Glutamatergic neuron (in vitro differentiated cells): ENCODE measurements around the gene TTBK1. TPM values are rescaled to one million over a fixed set of nuclear protein-coding genes. Genes with fewer than 3 reads are reported as not detected.

ENCODE experiments used
- DNase-seq: peaks from one replicate; pipeline ENCODE4 v3.0.0; 2022
- H3K27ac Mint-ChIP-seq: one replicate; pipeline ENCODE4 v1.8.0; 2020; ENCODE audit warnings: mild to moderate bottlenecking, mixed read lengths, inconsistent platforms; ENCODE audit not compliant: unreplicated experiment
- H3K27me3 Mint-ChIP-seq: one replicate; pipeline ENCODE4 v1.8.0; 2020; ENCODE audit warnings: mild to moderate bottlenecking, moderate library complexity, mixed read lengths, inconsistent platforms; ENCODE audit not compliant: unreplicated experiment
- H3K36me3 Mint-ChIP-seq: one replicate; pipeline ENCODE4 v1.8.0; 2020; ENCODE audit warnings: mild to moderate bottlenecking, mixed read lengths, inconsistent platforms; ENCODE audit not compliant: unreplicated experiment
- H3K4me1 Mint-ChIP-seq: one replicate; pipeline ENCODE4 v1.8.0; 2020; ENCODE audit warnings: mild to moderate bottlenecking, low read depth, mixed read lengths, inconsistent platforms; ENCODE audit not compliant: unreplicated experiment
- H3K4me3 Mint-ChIP-seq: one replicate; pipeline ENCODE4 v1.8.0; 2020; ENCODE audit warnings: mild to moderate bottlenecking, mixed read lengths, inconsistent platforms; ENCODE audit not compliant: unreplicated experiment
- H3K9me3 Mint-ChIP-seq: one replicate; pipeline ENCODE4 v1.8.0; 2020; ENCODE audit warnings: mild to moderate bottlenecking, moderate library complexity, mixed read lengths, inconsistent platforms; ENCODE audit not compliant: unreplicated experiment
- total RNA-seq: library from RNA; stranded (reverse); fragmentation: NEBNext Ultra II Directional; extraction: Animal tissue kit (Norgen Biotek cat#: 25700); gene quantifications from one replicate; pipeline ENCODE4 v1.2.1, GENCODE V29; 2021; ENCODE audit not compliant: unreplicated experiment
- TF ChIP-seq, protein P1 (sequence below): fragments of 200-600 bp; sonication (generic); IDR thresholded peaks from one replicate; pipeline ENCODE4 v1.5.0; 2021; ENCODE audit not compliant: partially characterized antibody, unreplicated experiment

The TTBK1 gene
- total RNA-seq, 1 donor from 2014 or later, result 47.3 TPM

DNA sequence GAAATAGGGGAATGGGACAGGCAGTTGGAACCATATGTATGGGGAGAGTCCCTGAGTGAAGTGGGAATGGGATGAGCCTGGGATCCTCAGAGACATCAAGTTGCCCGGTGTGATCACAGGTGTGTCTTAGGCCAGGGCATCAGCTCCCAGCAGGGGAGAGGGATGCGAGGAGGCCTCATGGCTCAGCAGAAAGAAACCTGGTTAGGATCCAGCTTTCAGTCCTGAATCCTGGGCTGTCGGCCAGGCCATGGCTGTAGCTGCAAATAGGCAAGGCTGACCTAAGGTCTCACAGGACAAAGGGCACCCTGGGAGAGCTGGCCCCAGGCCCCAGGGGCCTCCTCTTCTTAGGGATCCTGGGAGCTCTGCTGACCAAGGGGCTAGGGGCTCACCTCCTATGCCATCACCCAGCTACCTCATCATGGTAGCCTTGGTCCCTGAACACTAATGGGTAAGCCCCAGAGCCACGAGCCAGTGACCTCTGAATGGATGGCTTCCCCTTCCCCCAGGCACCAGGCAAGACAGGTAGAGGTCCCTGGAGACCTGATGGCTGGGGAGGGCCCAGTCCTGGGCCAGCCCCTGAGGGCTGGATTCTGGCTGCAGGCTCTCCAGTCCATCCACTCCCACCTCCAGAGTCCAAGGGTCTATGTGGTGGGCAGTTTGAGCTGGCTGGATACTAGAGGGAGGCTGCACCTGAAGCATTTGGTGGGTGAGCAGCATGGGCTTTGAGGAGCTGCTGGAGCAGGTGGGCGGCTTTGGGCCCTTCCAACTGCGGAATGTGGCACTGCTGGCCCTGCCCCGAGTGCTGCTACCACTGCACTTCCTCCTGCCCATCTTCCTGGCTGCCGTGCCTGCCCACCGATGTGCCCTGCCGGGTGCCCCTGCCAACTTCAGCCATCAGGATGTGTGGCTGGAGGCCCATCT lies 54.6 kb downstream of the TTBK1 start, which contains the start of gene SLC22A7:
Gene SLC22A7 (plus strand): TSS at position 617 of the 921 bp plus-strand sequence. CDS start 99 bp downstream, at position 716.
- Mint-ChIP-seq H3K4me3 (no peak within 1 kb of the TSS), H3K27me3 (peaks cover 7% of the 10 kb centered on the region)
- DNase-seq, result no peak

DNA sequence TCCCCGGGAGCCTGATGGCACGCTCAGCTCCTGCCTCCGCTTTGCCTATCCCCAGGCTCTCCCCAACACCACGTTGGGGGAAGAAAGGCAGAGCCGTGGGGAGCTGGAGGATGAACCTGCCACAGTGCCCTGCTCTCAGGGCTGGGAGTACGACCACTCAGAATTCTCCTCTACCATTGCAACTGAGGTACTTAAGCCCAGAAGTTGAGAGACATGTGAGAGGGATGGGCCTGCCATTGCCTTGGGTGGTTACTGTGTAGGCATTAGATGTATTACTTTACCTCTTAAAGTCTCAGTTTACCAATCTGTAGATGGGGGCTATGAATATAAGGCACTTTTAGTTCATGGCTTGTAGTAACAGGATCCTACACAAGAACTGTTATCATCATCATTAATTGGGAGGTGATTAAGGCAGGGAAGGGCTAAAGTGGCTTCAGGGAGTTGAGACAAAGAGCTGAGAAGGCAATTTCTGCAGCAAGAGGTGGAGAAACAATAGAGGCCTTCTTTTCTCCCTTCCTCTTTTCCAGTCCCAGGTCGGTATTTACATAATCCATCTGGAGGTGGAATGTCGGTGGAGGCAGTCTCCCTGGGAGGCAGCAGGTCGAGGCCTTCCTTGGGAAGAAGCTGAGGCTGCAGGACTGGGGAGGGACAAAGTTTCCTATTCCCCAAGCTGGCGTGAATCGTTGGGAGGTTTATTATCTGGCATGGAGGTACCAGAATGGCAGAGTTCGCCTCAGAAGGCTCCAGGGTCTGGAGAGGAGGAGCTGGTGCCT lies 55.5 kb downstream of the TTBK1 start:
- H3K9me3 Mint-ChIP-seq, result peaks cover 4% of the 10 kb centered on the region
- H3K4me1 Mint-ChIP-seq, result no peaks in the 10 kb centered on the region
- H3K4me3 Mint-ChIP-seq, result no peak overlapping the region
- DNase-seq, result no peak
- no peaks in the 10 kb centered on the region for H3K36me3 Mint-ChIP-seq
- TF ChIP-seq, protein P1, sequence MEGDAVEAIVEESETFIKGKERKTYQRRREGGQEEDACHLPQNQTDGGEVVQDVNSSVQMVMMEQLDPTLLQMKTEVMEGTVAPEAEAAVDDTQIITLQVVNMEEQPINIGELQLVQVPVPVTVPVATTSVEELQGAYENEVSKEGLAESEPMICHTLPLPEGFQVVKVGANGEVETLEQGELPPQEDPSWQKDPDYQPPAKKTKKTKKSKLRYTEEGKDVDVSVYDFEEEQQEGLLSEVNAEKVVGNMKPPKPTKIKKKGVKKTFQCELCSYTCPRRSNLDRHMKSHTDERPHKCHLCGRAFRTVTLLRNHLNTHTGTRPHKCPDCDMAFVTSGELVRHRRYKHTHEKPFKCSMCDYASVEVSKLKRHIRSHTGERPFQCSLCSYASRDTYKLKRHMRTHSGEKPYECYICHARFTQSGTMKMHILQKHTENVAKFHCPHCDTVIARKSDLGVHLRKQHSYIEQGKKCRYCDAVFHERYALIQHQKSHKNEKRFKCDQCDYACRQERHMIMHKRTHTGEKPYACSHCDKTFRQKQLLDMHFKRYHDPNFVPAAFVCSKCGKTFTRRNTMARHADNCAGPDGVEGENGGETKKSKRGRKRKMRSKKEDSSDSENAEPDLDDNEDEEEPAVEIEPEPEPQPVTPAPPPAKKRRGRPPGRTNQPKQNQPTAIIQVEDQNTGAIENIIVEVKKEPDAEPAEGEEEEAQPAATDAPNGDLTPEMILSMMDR, result no peak
- no peak overlapping the region for H3K27ac Mint-ChIP-seq
- H3K27me3 Mint-ChIP-seq, result peaks cover 7% of the 10 kb centered on the region

More for the DNA sequence above, 54.6 kb downstream of the TTBK1 start, which contains the start of gene SLC22A7:
- Mint-ChIP-seq H3K4me1 (no peaks in the 10 kb centered on the region), H3K36me3 (no peaks in the 10 kb centered on the region), H3K9me3 (peaks cover 4% of the 10 kb centered on the region), H3K27ac (no peak within 1 kb of the TSS)
- TF ChIP-seq, protein P1, result no peak

DNA sequence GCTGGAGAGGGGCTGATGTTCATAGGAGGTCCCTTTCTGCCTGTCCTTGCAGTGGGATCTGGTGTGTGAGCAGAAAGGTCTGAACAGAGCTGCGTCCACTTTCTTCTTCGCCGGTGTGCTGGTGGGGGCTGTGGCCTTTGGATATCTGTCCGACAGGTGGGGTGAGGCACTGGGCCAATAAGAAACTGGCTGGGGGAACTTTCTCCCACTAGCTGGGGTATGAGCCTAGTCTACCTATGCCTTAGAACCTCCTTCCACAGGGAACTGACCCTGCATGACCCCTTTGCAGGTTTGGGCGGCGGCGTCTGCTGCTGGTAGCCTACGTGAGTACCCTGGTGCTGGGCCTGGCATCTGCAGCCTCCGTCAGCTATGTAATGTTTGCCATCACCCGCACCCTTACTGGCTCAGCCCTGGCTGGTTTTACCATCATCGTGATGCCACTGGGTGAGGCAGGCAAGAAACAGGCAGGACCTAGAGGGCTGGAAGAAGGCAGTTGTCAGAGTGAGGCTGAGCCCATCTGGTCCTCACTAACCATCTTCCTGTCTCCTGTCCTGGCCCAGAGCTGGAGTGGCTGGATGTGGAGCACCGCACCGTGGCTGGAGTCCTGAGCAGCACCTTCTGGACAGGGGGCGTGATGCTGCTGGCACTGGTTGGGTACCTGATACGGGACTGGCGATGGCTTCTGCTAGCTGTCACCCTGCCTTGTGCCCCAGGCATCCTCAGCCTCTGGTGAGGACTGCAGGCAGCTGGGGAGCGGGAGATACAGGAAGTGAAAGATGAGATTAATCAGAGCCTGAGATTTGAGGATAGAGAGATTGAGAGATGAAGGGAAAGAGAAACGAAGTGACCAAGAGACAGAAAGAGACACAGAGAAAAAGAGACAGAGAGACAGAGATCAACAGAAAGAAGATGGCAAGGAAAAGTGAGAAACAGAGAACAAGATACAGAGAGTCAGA lies 56.3 kb downstream of the TTBK1 start:
- Mint-ChIP-seq H3K9me3 (peaks cover 4% of the 10 kb centered on the region), H3K27me3 (peaks cover 7% of the 10 kb centered on the region), H3K4me3 (no peak overlapping the region), H3K4me1 (no peaks in the 10 kb centered on the region), H3K27ac (no peak overlapping the region), H3K36me3 (no peaks in the 10 kb centered on the region)
- DNase-seq, result no peak
- TF ChIP-seq, protein P1, result no peak

DNA sequence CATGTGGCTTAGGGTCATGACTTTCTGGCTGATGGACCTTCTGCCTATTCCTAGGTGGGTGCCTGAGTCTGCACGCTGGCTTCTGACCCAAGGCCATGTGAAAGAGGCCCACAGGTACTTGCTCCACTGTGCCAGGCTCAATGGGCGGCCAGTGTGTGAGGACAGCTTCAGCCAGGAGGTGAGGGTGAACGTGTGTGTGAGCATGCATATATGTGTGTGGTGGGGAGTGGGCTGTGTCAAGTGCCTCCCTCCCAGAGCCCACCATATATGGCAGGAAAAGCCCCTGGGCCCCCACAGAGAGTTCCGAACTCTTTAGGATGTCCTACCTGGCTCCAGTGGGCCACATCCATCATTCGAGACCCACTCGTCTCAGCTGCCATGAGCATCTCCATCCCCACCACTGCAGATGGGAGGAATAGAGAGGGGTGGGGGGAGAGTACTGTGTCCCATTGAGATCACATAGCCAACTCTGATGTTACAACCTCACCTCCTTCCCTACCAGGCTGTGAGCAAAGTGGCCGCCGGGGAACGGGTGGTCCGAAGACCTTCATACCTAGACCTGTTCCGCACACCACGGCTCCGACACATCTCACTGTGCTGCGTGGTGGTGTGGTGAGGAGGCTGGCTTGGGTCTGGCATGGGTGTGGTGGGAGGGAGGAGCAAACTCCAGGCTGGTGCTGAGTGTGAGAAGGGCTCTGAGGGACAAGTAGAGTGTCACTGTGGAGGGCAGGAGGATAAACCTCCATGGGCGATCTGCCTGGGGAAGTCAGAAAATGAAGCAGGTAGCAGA lies 58.0 kb downstream of the TTBK1 start:
- Mint-ChIP-seq H3K27me3 (peaks cover 7% of the 10 kb centered on the region), H3K27ac (no peak overlapping the region), H3K4me1 (no peaks in the 10 kb centered on the region)

More for the DNA sequence above, 58.0 kb downstream of the TTBK1 start:
- no peaks in the 10 kb centered on the region for H3K36me3 Mint-ChIP-seq
- TF ChIP-seq, protein P1, result no peak
- no peak overlapping the region for H3K4me3 Mint-ChIP-seq
- DNase-seq, result no peak
- peaks cover 4% of the 10 kb centered on the region for H3K9me3 Mint-ChIP-seq
